ENCODE data around the gene FBXL7.

FBXL7 gene

GRCh38 chr5:15579193-15579990 is 79.4 kb downstream of the FBXL7 start:
- no peak for DNase-seq (ENCODE audit: low read depth)

GRCh38 chr5:15584528-15584927 is 84.5 kb downstream of the FBXL7 start:
- DNase-seq (ENCODE audit: low read depth) = no peak

DNA sequence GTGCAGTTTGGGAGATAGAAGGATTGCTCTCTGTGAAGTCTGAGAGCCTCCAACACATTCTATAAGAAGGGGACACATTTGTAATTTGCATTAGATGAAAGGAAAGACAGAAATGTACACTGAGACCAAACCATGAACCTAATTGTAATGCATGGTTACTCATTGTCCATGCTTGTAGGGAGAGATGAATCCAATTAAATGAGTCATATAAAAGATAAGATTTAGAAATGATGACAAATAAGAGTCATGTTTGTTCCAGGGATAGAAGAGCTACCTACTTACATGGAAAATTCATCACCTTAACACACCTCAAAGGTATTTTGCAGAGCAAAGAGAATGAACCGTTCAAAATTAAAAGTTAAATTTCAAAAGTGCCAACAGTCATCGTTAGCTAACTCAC is 85.1 kb downstream of the FBXL7 start:
- no peak for DNase-seq (ENCODE audit: low read depth)

DNA sequence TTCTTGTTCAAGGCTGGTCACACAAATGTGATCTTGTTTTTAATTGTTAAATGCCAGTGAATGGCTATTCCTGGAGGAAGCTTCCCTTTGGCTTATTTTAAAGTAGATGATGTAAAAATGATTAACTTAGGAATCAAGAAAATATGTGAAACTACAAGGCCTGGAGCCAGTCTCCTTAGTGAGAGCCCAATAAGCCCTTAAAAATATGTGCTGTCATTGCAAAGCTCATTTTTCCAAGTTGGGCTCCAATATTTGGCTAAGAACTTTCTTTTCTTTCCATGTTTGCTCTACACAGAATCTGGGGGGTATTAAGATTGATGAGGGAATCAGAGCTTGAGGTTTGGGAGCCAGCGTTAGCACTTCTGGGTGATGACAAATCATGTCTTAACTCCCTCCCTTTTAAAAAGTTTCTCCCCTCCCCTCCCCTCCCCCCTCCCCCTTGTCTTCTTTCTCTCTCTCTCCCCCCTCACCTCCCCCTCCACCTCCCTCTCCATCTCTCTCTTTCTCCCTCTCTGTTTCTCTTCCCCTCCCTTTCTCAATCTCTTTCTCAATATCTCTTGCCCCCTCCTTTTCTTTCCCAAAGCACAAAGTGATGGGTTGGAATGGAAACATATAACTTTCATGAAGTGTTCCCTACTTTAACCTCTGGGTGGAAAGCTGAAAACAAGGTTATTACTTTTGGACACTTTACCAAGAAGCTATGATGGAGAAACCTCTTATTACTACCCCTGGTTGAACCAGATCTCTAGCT is 86.0 kb downstream of the FBXL7 start:
- no peak for DNase-seq (ENCODE audit: low read depth)

GRCh38 chr5:15587916-15588315 is 87.9 kb downstream of the FBXL7 start:
- DNase-seq (ENCODE audit: low read depth) = no peak

DNA sequence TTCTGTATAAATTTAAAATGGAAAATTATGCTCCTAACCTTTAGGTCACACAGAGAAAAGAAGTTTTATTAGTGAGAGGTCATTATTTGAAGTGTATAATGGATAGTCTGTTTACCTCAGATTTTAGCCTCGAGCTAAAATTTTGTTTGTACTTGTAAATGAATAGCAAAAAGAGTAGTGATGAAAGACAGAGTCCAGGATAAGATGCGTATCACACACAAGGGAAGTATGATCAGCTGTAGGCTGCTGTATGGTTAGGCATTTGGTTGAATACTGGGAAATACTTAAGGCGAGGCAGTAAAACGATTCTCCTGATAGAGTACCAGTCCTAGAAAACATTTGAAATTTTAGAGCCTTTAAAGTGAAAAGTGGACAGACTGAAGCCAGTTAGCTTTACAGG is 92.7 kb downstream of the FBXL7 start:
- DNase-seq (ENCODE audit: low read depth) = no peak

GRCh38 chr5:15594977-15595568 is 95.1 kb downstream of the FBXL7 start:
- no peak for DNase-seq (ENCODE audit: low read depth)

- no peak for DNase-seq (ENCODE audit: low read depth)
Measured at GRCh38 chr5:15595929-15596328, 95.9 kb downstream of the FBXL7 start.

- no peak for DNase-seq (ENCODE audit: low read depth)
Measured at GRCh38 chr5:15596936-15597335, 97.0 kb downstream of the FBXL7 start.

DNA sequence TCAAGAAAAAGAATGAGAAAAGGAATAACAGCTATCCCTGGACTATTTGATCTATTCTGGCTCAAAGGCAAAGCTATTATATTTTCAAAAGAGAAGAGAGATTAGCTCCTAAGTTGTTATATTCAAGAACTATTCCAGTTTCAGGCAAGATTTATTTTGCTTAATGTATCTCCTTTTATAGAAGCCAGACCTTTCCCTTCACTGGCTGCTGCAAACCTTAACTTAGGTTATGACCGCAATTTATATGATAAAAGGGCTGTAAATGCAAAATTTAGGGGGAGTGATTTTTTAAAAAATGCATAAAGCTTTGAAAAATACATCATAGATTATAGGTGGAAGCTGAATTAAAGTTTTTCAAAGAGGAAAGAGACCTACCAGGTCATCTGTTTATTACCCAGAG is 97.8 kb downstream of the FBXL7 start:
- no peak for DNase-seq (ENCODE audit: low read depth)

DNA sequence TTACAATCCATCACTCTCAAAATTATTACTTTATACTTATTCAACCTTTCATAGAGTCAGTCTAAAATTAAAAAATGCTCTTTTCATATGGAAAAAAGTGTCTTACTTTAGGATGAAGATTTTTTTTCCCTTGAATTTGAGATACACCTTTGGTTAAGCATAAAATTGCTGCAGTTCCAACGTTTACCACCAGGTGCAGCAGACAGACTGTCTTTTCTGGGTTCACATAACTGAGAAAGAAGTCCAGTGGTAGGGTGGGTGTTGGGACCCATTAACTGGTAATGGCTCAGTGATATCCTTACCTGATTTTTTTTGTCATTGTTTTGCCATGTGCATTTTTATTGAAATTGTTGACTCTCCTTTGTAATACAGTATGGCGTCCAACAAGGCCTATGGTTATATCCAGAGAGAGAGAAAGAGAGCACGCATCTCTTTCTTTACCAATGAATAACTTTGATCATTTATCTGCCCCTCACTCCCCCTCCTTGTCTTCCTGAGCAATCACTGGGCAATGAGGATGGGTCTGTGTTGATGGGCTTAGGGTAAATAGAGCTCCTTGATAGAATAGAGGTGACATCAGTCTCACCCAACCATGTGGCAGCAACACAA is 98.4 kb downstream of the FBXL7 start:
- no peak for DNase-seq (ENCODE audit: low read depth)

DNA sequence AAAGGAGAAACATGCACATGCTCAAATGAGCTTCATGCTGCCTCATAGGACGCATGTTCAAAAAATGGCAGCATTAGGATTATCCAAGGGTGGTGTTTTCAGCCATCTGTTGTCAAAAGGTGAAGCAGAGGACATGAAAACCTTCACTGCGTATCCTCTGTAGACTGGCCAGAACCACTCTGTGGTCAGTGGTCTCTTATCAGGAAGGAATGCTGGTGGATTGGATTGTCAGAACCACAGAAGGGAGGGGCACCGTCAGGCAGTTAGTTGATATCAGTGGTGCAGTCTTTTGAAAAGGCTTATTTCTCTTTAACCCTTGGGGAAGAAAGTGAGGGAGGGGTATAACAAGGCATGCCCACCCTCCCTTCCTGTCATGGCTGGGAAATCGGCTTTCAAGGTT is 100.1 kb downstream of the FBXL7 start:
- DNase-seq (ENCODE audit: low read depth) = no peak

GRCh38 chr5:15601274-15601673 is 101.3 kb downstream of the FBXL7 start:
- DNase-seq (ENCODE audit: low read depth) = no peak

DNA sequence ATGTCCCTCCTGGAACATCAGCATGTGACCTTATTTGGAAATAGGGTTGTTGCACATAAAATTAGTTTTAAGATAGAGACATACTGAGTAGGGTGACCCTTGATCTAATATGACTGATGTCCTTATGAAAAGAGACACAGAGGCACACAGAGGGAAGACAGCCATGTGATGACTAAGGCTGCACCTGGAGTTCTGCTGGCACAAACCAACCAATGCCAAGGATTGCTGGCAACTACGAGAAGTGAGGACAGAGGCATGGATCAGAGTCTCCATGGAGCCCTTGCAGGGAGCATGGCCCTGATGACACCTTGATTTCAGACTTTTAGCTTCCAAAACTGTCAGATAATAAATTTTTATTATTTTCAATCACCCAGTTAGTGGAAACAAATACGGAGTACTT is 101.9 kb downstream of the FBXL7 start:
- no peak for DNase-seq (ENCODE audit: low read depth)

- no peak for DNase-seq (ENCODE audit: low read depth)
Measured at GRCh38 chr5:15604986-15605385, 105.0 kb downstream of the FBXL7 start.

DNA sequence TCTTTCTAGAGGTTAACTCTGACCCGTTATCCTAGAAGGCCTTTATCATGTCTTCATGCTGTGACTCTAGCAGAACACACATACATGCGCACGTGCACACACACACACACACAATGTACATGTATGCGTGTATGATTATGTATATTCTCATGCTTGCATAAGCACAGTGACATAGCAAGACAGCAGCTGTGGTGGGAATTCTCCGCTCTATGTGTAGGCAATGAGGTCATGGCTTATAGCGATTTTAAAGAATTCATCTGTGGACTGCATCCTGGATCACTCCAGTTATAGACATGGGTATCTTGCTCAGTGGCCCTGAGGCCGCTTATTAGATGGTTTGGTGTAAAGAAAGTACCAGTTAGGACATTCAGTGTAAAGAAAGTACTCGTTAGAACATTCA is 106.2 kb downstream of the FBXL7 start:
- no peak for DNase-seq (ENCODE audit: low read depth)

GRCh38 chr5:15607076-15607475 is 107.1 kb downstream of the FBXL7 start:
- DNase-seq (ENCODE audit: low read depth) = no peak

GRCh38 chr5:15609076-15609725 is 109.2 kb downstream of the FBXL7 start:
- no peak for DNase-seq (ENCODE audit: low read depth)

- no peak for DNase-seq (ENCODE audit: low read depth)
Measured at GRCh38 chr5:15610216-15610615, 110.2 kb downstream of the FBXL7 start.

- no peak for DNase-seq (ENCODE audit: low read depth)
Measured at GRCh38 chr5:15611008-15611407, 111.0 kb downstream of the FBXL7 start.

DNA sequence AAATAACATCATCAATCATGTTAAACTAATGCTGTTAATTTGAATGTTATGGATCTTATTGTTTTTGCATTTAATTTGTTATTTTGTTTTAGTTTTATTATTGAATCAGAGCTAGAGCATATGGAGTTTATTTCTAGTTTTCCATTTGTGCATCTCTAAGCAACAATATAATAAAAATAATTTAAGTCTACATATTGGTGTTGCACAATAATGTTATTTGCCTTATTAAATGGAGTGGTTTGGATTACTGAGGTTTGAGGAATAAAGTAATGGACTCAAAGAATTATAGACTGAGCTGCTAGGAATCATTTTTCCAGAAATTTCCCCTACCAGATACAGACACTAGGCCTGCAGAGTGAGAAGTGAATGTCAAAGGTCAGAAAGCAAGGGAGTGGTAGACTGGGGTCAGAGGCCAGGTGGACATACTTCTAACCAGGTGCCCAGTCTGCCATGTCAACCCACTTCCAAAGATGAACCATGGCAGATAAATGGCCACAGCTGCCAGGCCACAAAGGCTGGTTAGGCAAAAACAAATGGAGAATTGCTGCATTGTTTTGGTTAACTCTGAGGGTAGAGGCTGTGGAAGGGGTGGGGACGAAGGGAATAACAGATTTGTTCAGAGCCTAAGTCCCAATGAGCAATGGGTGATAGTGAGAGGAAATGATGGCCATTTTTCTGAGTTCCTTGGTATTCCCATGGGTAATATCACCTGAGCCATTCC is 113.1 kb downstream of the FBXL7 start:
- no peak for DNase-seq (ENCODE audit: low read depth)

DNA sequence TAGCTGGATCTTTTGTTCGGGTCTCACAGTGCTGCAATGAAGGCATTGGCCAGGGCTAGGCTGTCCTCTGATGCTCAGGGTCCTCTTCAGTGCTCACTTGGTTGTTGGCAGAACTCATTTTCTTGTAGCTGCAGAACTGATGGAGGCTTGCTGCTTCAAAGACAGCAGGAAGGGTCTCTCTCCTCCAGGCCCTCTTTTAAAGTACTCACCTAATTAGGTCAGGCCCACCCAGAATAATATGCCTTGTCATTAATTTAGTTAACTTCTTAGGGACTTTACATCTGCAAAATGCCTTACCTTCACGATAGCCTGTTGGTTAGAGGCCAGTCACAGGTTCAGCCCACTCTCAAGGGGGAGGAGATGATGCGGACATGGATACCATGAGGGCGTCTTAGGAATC is 114.7 kb downstream of the FBXL7 start:
- DNase-seq (ENCODE audit: low read depth) = no peak
